Ishikawa (cell line): ENCODE results near the gene SPINT2.

Source experiments
- CEBPB ChIP-seq: IDR thresholded peaks from 2 replicates; pipeline ENCODE4 v1.6.1; 2012
- CREB1 ChIP-seq: IDR thresholded peaks from 2 replicates; pipeline ENCODE4 v1.6.1; 2012; ENCODE audit warnings: low read depth
- EGR1 ChIP-seq: IDR thresholded peaks from 2 replicates; pipeline ENCODE4 v1.6.1; 2012
- EP300 ChIP-seq: IDR thresholded peaks from 2 replicates; pipeline ENCODE4 v1.6.1; 2012; ENCODE audit warnings: borderline replicate concordance
- FOXM1 ChIP-seq: IDR thresholded peaks from 2 replicates; pipeline ENCODE4 v1.6.1; 2012; ENCODE audit warnings: low read depth, borderline replicate concordance
- MAX ChIP-seq: IDR thresholded peaks from 2 replicates; pipeline ENCODE4 v1.6.1; 2012
- NFIC ChIP-seq: IDR thresholded peaks from 2 replicates; pipeline ENCODE4 v1.6.1; 2012
- RAD21 ChIP-seq: IDR thresholded peaks from 2 replicates; pipeline ENCODE4 v1.6.1; 2012; ENCODE audit warnings: low read depth
- REST ChIP-seq: IDR thresholded peaks from 2 replicates; pipeline ENCODE4 v1.6.1; 2012; ENCODE audit warnings: low read depth, mild to moderate bottlenecking
- TAF1 ChIP-seq: IDR thresholded peaks from 2 replicates; pipeline ENCODE4 v1.6.1; 2012; ENCODE audit warnings: low read depth, mild to moderate bottlenecking
- TCF12 ChIP-seq: IDR thresholded peaks from 2 replicates; pipeline ENCODE4 v1.6.1; 2012; ENCODE audit warnings: low read depth
- TEAD4 ChIP-seq: IDR thresholded peaks from 2 replicates; pipeline ENCODE4 v1.6.1; 2012
- USF1 ChIP-seq: IDR thresholded peaks from 2 replicates; pipeline ENCODE4 v1.6.1; 2012
- YY1 ChIP-seq: IDR thresholded peaks from 2 replicates; pipeline ENCODE4 v1.6.1; 2012; ENCODE audit warnings: low read depth
- ZBTB7A ChIP-seq: IDR thresholded peaks from 2 replicates; pipeline ENCODE4 v1.6.1; 2012; ENCODE audit warnings: low read depth

SPINT2 gene

GRCh38 chr19:38317104-38317612, 52.8 kb downstream of the SPINT2 start:
- TF ChIP-seq RAD21 (no peak), EGR1 (no peak), REST (no peak), CEBPB (no peak)

GRCh38 chr19:38318660-38319059, 54.3 kb downstream of the SPINT2 start:
- TF ChIP-seq TCF12, result no peak
- TF ChIP-seq TAF1, result no peak

- TF ChIP-seq ZBTB7A, result no peak
- no peak for TF ChIP-seq TAF1
- no peak for TF ChIP-seq REST
- no peak for TF ChIP-seq CEBPB
- no peak for TF ChIP-seq USF1
- no peak for TF ChIP-seq EGR1
- TF ChIP-seq EP300, result no peak
- TF ChIP-seq TCF12, result no peak
- no peak for TF ChIP-seq CREB1
- TF ChIP-seq RAD21, result no peak
- TF ChIP-seq TEAD4, result no peak
- TF ChIP-seq MAX, result no peak
- TF ChIP-seq FOXM1, result no peak
- no peak for TF ChIP-seq NFIC
- TF ChIP-seq YY1, result no peak
Observed at GRCh38 chr19:38319421-38320258, 55.3 kb downstream of the SPINT2 start, which contains the start of gene KCNK6. KCNK6 (plus strand) TSS chr19:38319845; CDS start chr19:38319951, 106 bp downstream.

GRCh38 chr19:38320969-38321339, 56.6 kb downstream of the SPINT2 start:
- TF ChIP-seq TEAD4 (no peak), EGR1 (no peak), TCF12 (no peak), USF1 (no peak), MAX (no peak), REST (no peak), TAF1 (no peak)

GRCh38 chr19:38321646-38322196, 57.3 kb downstream of the SPINT2 start:
- TF ChIP-seq TEAD4, result no peak
